Heart left ventricle (tissue), 16 donors: ENCODE measurements around the gene ADAM8. TPM values are rescaled to one million over a fixed set of nuclear protein-coding genes. Genes with fewer than 3 reads are reported as not detected.
A peak's percentile ranks its signal among the peaks of the same experiment; 100 is the strongest.

Experiments
- ATAC-seq, 4 donors: fragments of 200-7000 bp; cut with Tn5 transposase; one replicate each; pipeline ENCODE4 v1.9.1; 2020 to 2022; ENCODE audit warnings: moderate library complexity in 4 of 4, mild to moderate bottlenecking in 3 of 4, moderate number of reproducible peaks in 1 of 4
- DNase-seq, 5 donors: peaks; one replicate each; pipeline ENCODE4 v3.0.0-alpha.2; 2020
- H3K27ac ChIP-seq, 12 donors: fragments of 200-600 bp; sonication (generic) in 4 of 12; one replicate each; pipeline versions ENCODE4 v1.5.0 to v1.8.0; 2016 to 2022; ENCODE audit warnings: mild to moderate bottlenecking in 2 of 12
- H3K27me3 ChIP-seq, 9 donors: fragments of 200-600 bp; sonication (generic) in 2 of 9; one replicate each; pipeline versions ENCODE4 v1.5.1 to v1.8.0; 2016 to 2022; ENCODE audit warnings: mild to moderate bottlenecking in 3 of 9
- H3K36me3 ChIP-seq, 9 donors: fragments of 200-600 bp; sonication (generic) in 2 of 9; one replicate each; pipeline versions ENCODE4 v1.5.0 to v1.8.0; 2018 to 2022; ENCODE audit warnings: mild to moderate bottlenecking in 2 of 9
- H3K4me1 ChIP-seq, 12 donors: fragments of 200-600 bp; sonication (generic) in 4 of 12; one replicate each; pipeline versions ENCODE4 v1.5.0 to v1.8.0; 2016 to 2022; ENCODE audit warnings: mild to moderate bottlenecking in 3 of 12
- H3K4me3 ChIP-seq, 12 donors: fragments of 200-600 bp; sonication (generic) in 4 of 12; one replicate each; pipeline versions ENCODE4 v1.5.0 to v1.8.0; 2017 to 2022; ENCODE audit warnings: mild to moderate bottlenecking in 9 of 12, moderate library complexity in 4 of 12
- H3K9me3 ChIP-seq, 12 donors: fragments of 200-600 bp; sonication (generic) in 4 of 12; one replicate each; pipeline versions ENCODE4 v1.5.0 to v1.8.0; 2016 to 2022; ENCODE audit warnings: mild to moderate bottlenecking in 1 of 12
- POLR2A ChIP-seq, 2 donors: fragments of 450-650 bp; IDR thresholded peaks; one replicate each; pipeline ENCODE4 v1.6.1; 2017; ENCODE audit warnings: antibody characterized with exemption in 2 of 2, mild to moderate bottlenecking in 2 of 2, moderate library complexity in 2 of 2
- WGBS, 4 donors: extraction: QIAGEN DNeasy Blood & Tissue Kit in 2 of 4; methylation state at CpG; one replicate each; pipeline versions ENCODE4 v1.1.5 to v1.1.7; 2013 to 2018; 5-methylcytosine and 5-hydroxymethylcytosine counted together
- intact Hi-C, 10 donors: fragments of 100-400 bp; cut with DNase I; formaldehyde crosslinking; loops; one replicate each; pipeline versions ENCODE4 v1.11.1 to v1.14.2; 2022
- polyA plus RNA-seq, 2 donors: library from polyadenylated mRNA; stranded (reverse); fragments of 200-250 nt; gene quantifications; one replicate each; pipeline ENCODE4 v1.2.3, GENCODE V29; 2013
- total RNA-seq, 9 donors: library from RNA; depleted of rRNA in 2 of 9; stranded (reverse); fragments of >200 nt in 2 of 9; fragmentation: NEBNext Ultra II Directional in 3 of 9; extraction: Animal tissue kit (Norgen Biotek cat#: 25700) in 3 of 9; gene quantifications; one replicate each; pipeline versions ENCODE4 v1.1.0 to v1.2.4, GENCODE V29; 2016 to 2023
- TF ChIP-seq, protein P1 (sequence below), 12 donors: fragments of 200-600 bp; sonication (generic) in 4 of 12; IDR thresholded peaks; one replicate each; pipeline versions ENCODE4 v1.5.0 to v1.8.0; 2018 to 2022; ENCODE audit warnings: antibody characterized with exemption in 12 of 12, mild to moderate bottlenecking in 5 of 12
- donor health status: ischemic (EF 13 %, LVEDD 7.1; RV severe dilation, severe dysfunction).
- donor health status: healthy with polysubstance abuse.
- donor health status: DM: no; HTN: yes; CAD: no.
- donor health status: DM: no; HTN: no; CAD: no.
- donor health status: ischemic (EF 25% LVEDD 6.9; RV normal size, moderate dysfunction).
- donor health status: ischemic (EF 25% LVEDD 5.7; RV mildly dilated, moderate dysfunction).
- donor health status: healthy.
- donor health status: DM: yes; HTN: yes; CAD: no.
- donor health status: ischemic (EF 35%, LVEDD 5.7; RV mildly dilated, moderate dysfunction).
- donor health status: nonischemic (EF 11% LVEDD 7.7; RV severe dilation, severe dysfunction).
- donor health status: DM: yes; HTN: yes; CAD: no.
- donor health status: PGD.
- donor health status: ischemic (EF 29% LVEDD 5.4; RV normal size, mild dysfunction).
- donor health status: nonischemic (EF 23%, LVEDD 6.1; RV moderate dilation, normal function).

ADAM8 gene
- total and polyA plus RNA-seq, 11 donors, result 0.50 to 10.3 (median 1.6) TPM

DNA sequence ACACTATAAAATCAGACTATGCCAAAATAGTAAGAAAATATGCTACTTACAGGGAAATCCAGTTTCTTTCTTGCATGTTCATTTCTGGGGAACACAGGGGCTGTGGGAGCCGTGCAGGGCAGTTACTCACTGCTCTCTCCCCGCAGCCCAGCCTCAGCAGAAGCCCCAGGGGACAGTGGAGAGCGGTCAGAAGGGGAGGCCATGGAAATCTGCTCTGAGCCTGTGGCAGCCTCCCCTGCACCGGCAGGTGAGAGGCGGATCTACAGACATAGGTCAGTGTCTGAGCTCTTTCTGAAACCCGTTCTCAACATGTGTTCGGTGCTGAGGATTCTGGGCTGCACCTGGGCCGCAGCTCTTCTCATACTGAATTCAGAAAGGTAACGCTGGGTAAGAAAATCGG, 34.9 kb upstream of the ADAM8 start:
- H3K9me3 ChIP-seq, result no peaks in the 10 kb centered on the region
- H3K27me3 ChIP-seq, result no peaks in the 10 kb centered on the region
- peaks cover 0 to 38% (median 26%) of the 10 kb centered on the region in 9 donors for H3K36me3 ChIP-seq
- DNase-seq, result no peak
- no peak overlapping the region for H3K27ac ChIP-seq
- no peak overlapping the region for H3K4me3 ChIP-seq
- WGBS, 4 donors, result 88 to 93% (median 90%) methylated on average over 9 to 10 of the region's 10 CpGs
- ATAC-seq, result no peak
- no peak for TF ChIP-seq POLR2A (IDR thresholded peaks at IDR 0.05)
- TF ChIP-seq, protein P1, sequence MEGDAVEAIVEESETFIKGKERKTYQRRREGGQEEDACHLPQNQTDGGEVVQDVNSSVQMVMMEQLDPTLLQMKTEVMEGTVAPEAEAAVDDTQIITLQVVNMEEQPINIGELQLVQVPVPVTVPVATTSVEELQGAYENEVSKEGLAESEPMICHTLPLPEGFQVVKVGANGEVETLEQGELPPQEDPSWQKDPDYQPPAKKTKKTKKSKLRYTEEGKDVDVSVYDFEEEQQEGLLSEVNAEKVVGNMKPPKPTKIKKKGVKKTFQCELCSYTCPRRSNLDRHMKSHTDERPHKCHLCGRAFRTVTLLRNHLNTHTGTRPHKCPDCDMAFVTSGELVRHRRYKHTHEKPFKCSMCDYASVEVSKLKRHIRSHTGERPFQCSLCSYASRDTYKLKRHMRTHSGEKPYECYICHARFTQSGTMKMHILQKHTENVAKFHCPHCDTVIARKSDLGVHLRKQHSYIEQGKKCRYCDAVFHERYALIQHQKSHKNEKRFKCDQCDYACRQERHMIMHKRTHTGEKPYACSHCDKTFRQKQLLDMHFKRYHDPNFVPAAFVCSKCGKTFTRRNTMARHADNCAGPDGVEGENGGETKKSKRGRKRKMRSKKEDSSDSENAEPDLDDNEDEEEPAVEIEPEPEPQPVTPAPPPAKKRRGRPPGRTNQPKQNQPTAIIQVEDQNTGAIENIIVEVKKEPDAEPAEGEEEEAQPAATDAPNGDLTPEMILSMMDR (IDR thresholded peaks at IDR 0.05), result no peak
- intact Hi-C loops, result loop anchor here in 3 of 10 donors (5.0 to 10.0 kb wide), 3 partner anchors 296 to 477 kb away; no protein-coding TSS in a partner anchor
- peaks cover 0 to 27% (median 15%) of the 10 kb centered on the region in 12 donors for H3K4me1 ChIP-seq

DNA sequence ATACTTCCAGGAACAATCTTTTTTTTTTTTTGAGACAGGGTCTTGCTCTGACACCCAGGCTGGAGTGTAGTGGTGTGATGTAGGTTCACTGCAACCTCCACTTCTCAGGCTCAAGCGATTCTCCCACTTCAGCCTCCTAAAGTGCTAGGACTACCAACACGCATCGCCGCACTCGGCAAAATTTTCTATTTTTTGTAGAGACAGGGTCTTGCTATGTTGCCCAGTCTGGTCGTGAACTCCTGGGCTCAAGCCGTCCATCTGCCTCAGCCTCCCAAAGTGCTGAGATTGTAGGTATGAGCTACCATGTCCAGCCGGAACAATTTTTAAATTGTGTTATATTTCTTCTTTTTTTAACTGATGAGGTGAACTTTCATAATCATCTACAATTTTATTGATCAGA, 34.1 kb upstream of the ADAM8 start:
- H3K4me1 ChIP-seq, result peaks cover 0 to 34% (median 19%) of the 10 kb centered on the region in 12 donors
- no peak overlapping the region for H3K27ac ChIP-seq
- intact Hi-C loops, result loop anchor here in 3 of 10 donors (5.0 to 10.0 kb wide), 3 partner anchors 297 to 476 kb away; no protein-coding TSS in a partner anchor
- no peak overlapping the region for H3K4me3 ChIP-seq
- DNase-seq (no peak), ATAC-seq (no peak)
- no peak for TF ChIP-seq POLR2A (IDR thresholded peaks at IDR 0.05)
- TF ChIP-seq, protein P1 (IDR thresholded peaks at IDR 0.05), result no peak
- no peaks in the 10 kb centered on the region for H3K9me3 ChIP-seq
- WGBS, 4 donors, result 94 to 98% (median 96%) methylated on average over 8 of the region's 8 CpGs
- peaks cover 0 to 38% (median 26%) of the 10 kb centered on the region in 9 donors for H3K36me3 ChIP-seq
- H3K27me3 ChIP-seq, result no peaks in the 10 kb centered on the region

DNA sequence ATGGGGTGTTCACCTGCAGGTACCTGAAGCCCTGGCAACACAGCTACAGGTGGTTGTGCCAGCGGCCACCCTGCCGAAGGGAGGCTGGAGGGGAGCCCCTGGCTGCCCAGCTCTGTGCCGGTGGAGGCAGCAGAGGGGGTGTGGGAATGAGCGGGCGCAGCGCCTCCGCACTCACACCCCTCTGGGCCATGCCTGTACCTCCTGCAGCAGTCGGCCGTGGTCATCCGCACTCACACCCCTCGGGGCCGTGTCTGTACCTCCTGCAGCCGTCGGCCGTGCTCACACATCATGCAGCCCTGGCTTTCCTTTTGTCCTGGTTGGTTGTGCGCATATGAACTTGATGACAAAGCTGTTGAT, 33.7 kb upstream of the ADAM8 start:
- peaks cover 0 to 38% (median 26%) of the 10 kb centered on the region in 9 donors for H3K36me3 ChIP-seq
- no peak for TF ChIP-seq POLR2A (IDR thresholded peaks at IDR 0.05)
- TF ChIP-seq, protein P1 (IDR thresholded peaks at IDR 0.05), result no peak
- H3K9me3 ChIP-seq, result no peaks in the 10 kb centered on the region
- peaks cover 0 to 38% (median 21%) of the 10 kb centered on the region in 12 donors for H3K4me1 ChIP-seq
- no peaks in the 10 kb centered on the region for H3K27me3 ChIP-seq
- intact Hi-C loops, result loop anchor here in 3 of 10 donors (5.0 to 10.0 kb wide), 3 partner anchors 297 to 476 kb away; no protein-coding TSS in a partner anchor
- H3K4me3 ChIP-seq, result no peak overlapping the region
- no peak overlapping the region for H3K27ac ChIP-seq
- 94 to 97% (median 95%) methylated on average over 15 to 16 of the region's 16 CpGs for WGBS, 4 donors
- ATAC-seq (no peak), DNase-seq (no peak)

DNA sequence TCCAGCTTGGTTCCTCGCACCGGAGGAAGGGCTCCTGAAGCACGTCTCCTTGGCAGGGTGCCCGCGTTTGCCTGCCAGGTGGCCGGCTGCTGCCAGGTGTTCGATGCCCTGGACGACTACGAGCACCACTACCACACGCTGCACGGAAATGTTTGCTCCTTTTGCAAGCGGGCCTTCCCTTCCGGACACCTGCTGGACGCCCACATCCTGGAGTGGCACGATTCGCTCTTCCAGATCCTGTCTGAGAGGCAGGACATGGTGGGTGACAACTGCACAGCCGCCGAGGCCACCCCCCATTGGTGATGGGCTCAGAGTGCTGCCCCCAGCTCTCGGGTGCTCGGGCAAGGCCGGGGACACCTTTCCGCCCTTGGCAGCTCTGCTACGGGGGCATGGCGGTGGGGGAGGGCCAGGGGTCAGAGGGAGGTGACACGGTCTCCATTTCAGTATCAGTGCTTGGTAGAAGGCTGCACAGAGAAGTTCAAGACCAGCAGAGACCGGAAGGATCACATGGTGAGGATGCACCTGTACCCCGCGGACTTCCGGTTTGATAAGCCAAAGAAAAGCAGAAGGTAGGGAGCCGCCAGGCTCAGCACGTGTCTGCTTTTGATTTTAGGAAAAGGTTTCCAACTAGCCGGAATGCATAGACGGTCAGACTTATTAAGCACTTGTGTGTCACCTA, 33.2 kb upstream of the ADAM8 start:
- Histone ChIP-seq H3K4me3 (peak overlapping the region in 2 of 12 donors; percentile 97 to 99), H3K4me1 (peaks cover 0 to 41% (median 21%) of the 10 kb centered on the region in 12 donors), H3K27me3 (no peaks in the 10 kb centered on the region), H3K9me3 (no peaks in the 10 kb centered on the region), H3K27ac (peak overlapping the region in 1 of 12 donors; percentile 96), H3K36me3 (peaks cover 0 to 38% (median 26%) of the 10 kb centered on the region in 9 donors)
- ATAC-seq, result no peak
- DNase-seq, result no peak
- WGBS, 4 donors, result 92 to 94% (median 92%) methylated on average over 33 of the region's 33 CpGs
- TF ChIP-seq, protein P1 (IDR thresholded peaks at IDR 0.05), result no peak
- intact Hi-C loops, result loop anchor here in 4 of 10 donors (2.0 to 10.0 kb wide), 7 partner anchors 47 to 475 kb away; partner anchors contain the start of genes MTG1 (in 1 of the 4) and PAOX (in 1 of the 4)
